Glutamatergic neuron (in vitro differentiated cells): ENCODE data around the gene SLC12A1. TPM values are rescaled to one million over a fixed set of nuclear protein-coding genes. Genes with fewer than 3 reads are reported as not detected.

Experiments used
- DNase-seq: peaks from one replicate; pipeline ENCODE4 v3.0.0; 2022
- H3K27ac Mint-ChIP-seq: one replicate; pipeline ENCODE4 v1.8.0; 2020; ENCODE audit warnings: mild to moderate bottlenecking, mixed read lengths, inconsistent platforms; ENCODE audit not compliant: unreplicated experiment
- H3K27me3 Mint-ChIP-seq: one replicate; pipeline ENCODE4 v1.8.0; 2020; ENCODE audit warnings: mild to moderate bottlenecking, moderate library complexity, mixed read lengths, inconsistent platforms; ENCODE audit not compliant: unreplicated experiment
- H3K36me3 Mint-ChIP-seq: one replicate; pipeline ENCODE4 v1.8.0; 2020; ENCODE audit warnings: mild to moderate bottlenecking, mixed read lengths, inconsistent platforms; ENCODE audit not compliant: unreplicated experiment
- H3K4me1 Mint-ChIP-seq: one replicate; pipeline ENCODE4 v1.8.0; 2020; ENCODE audit warnings: mild to moderate bottlenecking, low read depth, mixed read lengths, inconsistent platforms; ENCODE audit not compliant: unreplicated experiment
- H3K4me3 Mint-ChIP-seq: one replicate; pipeline ENCODE4 v1.8.0; 2020; ENCODE audit warnings: mild to moderate bottlenecking, mixed read lengths, inconsistent platforms; ENCODE audit not compliant: unreplicated experiment
- H3K9me3 Mint-ChIP-seq: one replicate; pipeline ENCODE4 v1.8.0; 2020; ENCODE audit warnings: mild to moderate bottlenecking, moderate library complexity, mixed read lengths, inconsistent platforms; ENCODE audit not compliant: unreplicated experiment
- CTCF ChIP-seq: fragments of 200-600 bp; sonication (generic); IDR thresholded peaks from one replicate; pipeline ENCODE4 v1.5.0; 2021; ENCODE audit not compliant: partially characterized antibody, unreplicated experiment
- total RNA-seq: library from RNA; stranded (reverse); fragmentation: NEBNext Ultra II Directional; extraction: Animal tissue kit (Norgen Biotek cat#: 25700); gene quantifications from one replicate; pipeline ENCODE4 v1.2.1, GENCODE V29; 2021; ENCODE audit not compliant: unreplicated experiment

SLC12A1 gene
- total RNA-seq, 1 donor from 2014 or later, result not detected

- no peaks in the 10 kb centered on the region for H3K4me1 Mint-ChIP-seq
- H3K27ac Mint-ChIP-seq, result no peak overlapping the region
- DNase-seq, result no peak
- peaks cover 4% of the 10 kb centered on the region for H3K27me3 Mint-ChIP-seq
- no peaks in the 10 kb centered on the region for H3K9me3 Mint-ChIP-seq
- H3K36me3 Mint-ChIP-seq, result no peaks in the 10 kb centered on the region
- no peak overlapping the region for H3K4me3 Mint-ChIP-seq
- no peak for TF ChIP-seq CTCF
These were observed 101.5 kb downstream of the SLC12A1 start for GRCh38 chr15:48307586-48307985.

GRCh38 chr15:48309740-48310139 is 103.6 kb downstream of the SLC12A1 start:
- H3K27ac Mint-ChIP-seq, result no peak overlapping the region
- DNase-seq, result no peak
- no peaks in the 10 kb centered on the region for H3K4me1 Mint-ChIP-seq
- H3K4me3 Mint-ChIP-seq, result no peak overlapping the region
- peaks cover 4% of the 10 kb centered on the region for H3K27me3 Mint-ChIP-seq
- no peaks in the 10 kb centered on the region for H3K9me3 Mint-ChIP-seq
- H3K36me3 Mint-ChIP-seq, result no peaks in the 10 kb centered on the region
- TF ChIP-seq CTCF, result no peak

GRCh38 chr15:48313216-48313615 is 107.1 kb downstream of the SLC12A1 start:
- no peak for TF ChIP-seq CTCF
- no peak overlapping the region for H3K4me3 Mint-ChIP-seq
- H3K9me3 Mint-ChIP-seq, result no peaks in the 10 kb centered on the region
- H3K36me3 Mint-ChIP-seq, result no peaks in the 10 kb centered on the region
- H3K27me3 Mint-ChIP-seq, result no peaks in the 10 kb centered on the region
- no peaks in the 10 kb centered on the region for H3K4me1 Mint-ChIP-seq
- DNase-seq, result no peak
- H3K27ac Mint-ChIP-seq, result no peak overlapping the region

GRCh38 chr15:48315041-48315440 is 108.9 kb downstream of the SLC12A1 start:
- Mint-ChIP-seq H3K9me3 (no peaks in the 10 kb centered on the region), H3K27ac (no peak overlapping the region), H3K4me3 (no peak overlapping the region), H3K36me3 (no peaks in the 10 kb centered on the region), H3K4me1 (peaks cover 4% of the 10 kb centered on the region), H3K27me3 (no peaks in the 10 kb centered on the region)
- no peak for TF ChIP-seq CTCF
- no peak for DNase-seq

GRCh38 chr15:48317221-48317620 is 111.1 kb downstream of the SLC12A1 start:
- Mint-ChIP-seq H3K36me3 (no peaks in the 10 kb centered on the region), H3K4me3 (no peak overlapping the region), H3K27me3 (no peaks in the 10 kb centered on the region), H3K27ac (no peak overlapping the region), H3K4me1 (peaks cover 4% of the 10 kb centered on the region), H3K9me3 (no peaks in the 10 kb centered on the region)
- no peak for DNase-seq
- no peak for TF ChIP-seq CTCF
